KOPT-K1 (cell line): ENCODE results near the gene RBFA.
A peak's percentile ranks its signal among the peaks of the same experiment; 100 is the strongest.
"Not testable (repeated sequence)": the region's sequence is repeated elsewhere in the genome, so short reads cannot be mapped to it uniquely, and the experiment has no call there.

Source experiments
- H3K27ac ChIP-seq: fragments of 200-600 bp; sonication (generic); 2 replicates; pipeline ENCODE4 v1.5.1; 2016; ENCODE audit warnings: antibody characterized with exemption, mild to moderate bottlenecking, low read depth, low read length; ENCODE audit not compliant: poor library complexity, severe bottlenecking
- H3K36me3 ChIP-seq: fragments of 200-600 bp; sonication (generic); 2 replicates; pipeline ENCODE4 v1.5.1; 2017; ENCODE audit warnings: antibody characterized with exemption, mild to moderate bottlenecking, low read length, moderate library complexity; ENCODE audit not compliant: insufficient read depth
- H3K9me3 ChIP-seq: fragments of 200-600 bp; sonication (generic); 2 replicates; pipeline ENCODE4 v1.5.1; 2017; ENCODE audit warnings: antibody characterized with exemption, low read length, mild to moderate bottlenecking; ENCODE audit not compliant: insufficient read depth, poor library complexity, severe bottlenecking

RBFA gene

DNA sequence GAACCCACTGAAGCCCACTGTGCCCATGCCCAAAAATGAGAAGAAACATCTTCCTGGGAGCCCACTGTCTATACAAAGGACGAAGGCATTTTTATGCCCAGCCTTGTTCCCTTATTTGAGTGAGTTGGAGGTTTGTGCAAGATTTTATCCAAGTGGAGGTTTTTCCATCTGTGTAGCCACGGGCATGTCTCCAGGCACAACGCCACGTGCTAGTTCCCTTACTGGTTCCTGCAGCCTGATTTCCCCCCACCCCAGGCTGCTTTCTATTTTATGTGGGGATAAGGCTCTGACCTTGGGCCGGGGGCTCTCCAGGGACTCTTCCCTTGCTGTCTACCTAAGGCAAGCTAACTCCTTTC lies 23.7 kb upstream of the RBFA start:
- Histone ChIP-seq H3K36me3 (no peaks in the 10 kb centered on the region), H3K27ac (no peak overlapping the region), H3K9me3 (peaks cover 41% of the 10 kb centered on the region)

DNA sequence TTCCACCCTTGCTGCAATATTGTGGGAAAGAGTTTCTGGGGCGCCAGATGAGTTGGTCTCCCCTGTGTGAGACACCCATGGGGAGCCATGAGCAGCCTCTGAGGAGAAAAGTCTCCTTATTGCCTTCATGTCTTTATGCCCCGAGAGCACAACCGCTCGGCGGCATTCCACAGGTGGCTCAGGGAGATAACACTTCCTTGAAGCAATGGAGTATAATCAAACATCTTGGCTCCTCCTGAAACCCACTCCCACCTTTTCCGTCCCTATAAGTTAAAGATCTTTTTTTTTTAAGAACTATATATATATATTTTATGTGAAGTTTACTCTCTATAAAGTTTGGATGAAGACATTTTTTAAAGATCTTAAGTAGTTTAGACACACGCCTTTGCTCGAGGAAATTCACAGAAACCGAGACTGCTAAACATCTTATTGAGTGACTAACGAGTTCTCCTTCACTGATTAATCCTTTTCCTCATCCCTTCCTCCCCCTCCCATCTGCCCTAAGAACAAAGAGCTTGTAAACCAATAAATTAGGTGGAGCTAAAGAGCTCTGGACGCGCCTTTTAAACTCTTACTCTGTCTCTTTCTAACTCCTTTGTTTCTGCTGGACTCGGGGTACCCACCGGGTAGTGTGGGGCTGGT lies 22.6 kb upstream of the RBFA start:
- not testable (repeated sequence) for H3K27ac ChIP-seq, H3K36me3 ChIP-seq
- H3K9me3 ChIP-seq: peaks cover 41% of the 10 kb centered on the region

DNA sequence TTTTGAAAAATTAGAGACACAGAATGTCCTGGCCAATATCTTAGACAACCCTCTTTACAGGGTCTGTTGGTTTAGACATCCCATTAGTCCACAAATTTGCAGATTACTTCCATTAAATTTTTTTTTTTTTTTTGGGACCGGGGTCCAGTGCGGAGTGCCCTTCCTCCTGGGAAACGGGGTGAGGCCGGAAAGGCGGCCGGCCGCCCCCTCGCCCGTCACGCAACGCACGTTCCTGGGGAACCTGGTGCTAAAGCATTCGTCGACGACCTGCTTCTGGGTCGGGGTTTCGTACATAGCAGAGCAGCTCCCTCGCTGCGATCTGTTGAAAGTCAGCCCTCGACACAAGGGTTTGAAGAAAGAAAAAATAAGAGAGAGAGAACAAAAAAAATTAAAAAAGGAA lies 21.5 kb upstream of the RBFA start:
- Histone ChIP-seq H3K36me3 (no peaks in the 10 kb centered on the region), H3K27ac (no peak overlapping the region), H3K9me3 (peaks cover 41% of the 10 kb centered on the region)

DNA sequence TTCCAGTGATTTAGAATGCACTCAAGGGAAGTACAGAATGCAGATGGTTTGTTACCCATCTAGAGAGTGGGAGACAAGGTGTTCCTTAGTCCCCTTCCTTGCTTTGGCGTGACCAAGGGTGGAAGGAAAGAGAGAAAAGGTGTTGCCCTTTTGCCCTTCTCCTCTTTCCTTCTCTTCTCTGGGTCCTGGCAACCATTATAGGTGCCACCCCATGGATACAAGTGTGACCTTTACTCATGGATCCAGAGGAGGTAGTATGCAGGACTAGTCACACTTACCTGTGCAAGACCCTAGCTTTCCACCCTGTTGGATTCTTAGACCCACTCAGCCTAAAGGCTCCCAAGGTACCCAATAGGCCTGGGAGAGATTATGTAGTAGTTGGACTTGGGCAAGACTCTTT lies 11.6 kb upstream of the RBFA start:
- no peak overlapping the region for H3K27ac ChIP-seq
- H3K36me3 ChIP-seq: no peaks in the 10 kb centered on the region
- peaks cover 79% of the 10 kb centered on the region for H3K9me3 ChIP-seq

DNA sequence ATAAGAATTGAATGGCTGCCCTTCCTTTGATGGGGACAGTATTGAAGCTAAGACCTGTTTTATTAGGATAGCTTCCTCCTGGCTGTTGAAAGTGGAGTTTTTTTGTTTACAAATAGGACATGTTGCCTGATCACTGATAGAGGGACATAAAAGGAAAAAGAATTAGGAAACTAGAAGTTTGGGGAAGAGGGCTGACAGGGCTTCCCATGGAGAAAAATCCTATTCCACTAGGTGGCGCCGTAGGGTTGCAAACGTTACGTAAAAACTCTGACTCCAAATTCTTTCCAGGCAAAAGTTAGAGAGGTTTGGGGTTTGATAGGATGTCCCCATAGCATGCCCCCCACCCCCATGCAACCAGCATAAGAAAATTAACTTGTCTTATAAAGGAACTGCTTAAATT lies 11.1 kb upstream of the RBFA start:
- Histone ChIP-seq H3K36me3 (no peaks in the 10 kb centered on the region), H3K27ac (no peak overlapping the region), H3K9me3 (peaks cover 79% of the 10 kb centered on the region)

DNA sequence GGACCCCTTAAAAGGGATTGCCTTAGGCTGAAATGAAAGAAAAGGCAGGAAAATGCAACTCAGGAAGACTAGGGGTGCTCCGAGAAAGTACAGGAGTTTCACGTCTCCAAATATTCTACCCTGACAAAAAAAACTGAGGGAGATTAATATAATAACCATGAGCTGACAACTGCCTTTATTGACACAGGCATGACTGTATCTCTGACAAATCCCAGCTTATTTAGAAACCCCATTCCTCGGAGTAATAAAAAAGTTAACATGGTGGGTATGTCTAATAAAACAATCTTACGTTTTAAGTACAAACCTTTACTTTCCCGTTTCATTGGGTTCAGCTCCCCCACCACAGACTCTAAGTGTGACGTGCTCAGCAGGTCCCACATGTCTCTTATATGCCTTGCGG lies 7.9 kb upstream of the RBFA start:
- H3K27ac ChIP-seq: no peak overlapping the region
- peaks cover 51% of the 10 kb centered on the region for H3K9me3 ChIP-seq
- H3K36me3 ChIP-seq: no peaks in the 10 kb centered on the region

DNA sequence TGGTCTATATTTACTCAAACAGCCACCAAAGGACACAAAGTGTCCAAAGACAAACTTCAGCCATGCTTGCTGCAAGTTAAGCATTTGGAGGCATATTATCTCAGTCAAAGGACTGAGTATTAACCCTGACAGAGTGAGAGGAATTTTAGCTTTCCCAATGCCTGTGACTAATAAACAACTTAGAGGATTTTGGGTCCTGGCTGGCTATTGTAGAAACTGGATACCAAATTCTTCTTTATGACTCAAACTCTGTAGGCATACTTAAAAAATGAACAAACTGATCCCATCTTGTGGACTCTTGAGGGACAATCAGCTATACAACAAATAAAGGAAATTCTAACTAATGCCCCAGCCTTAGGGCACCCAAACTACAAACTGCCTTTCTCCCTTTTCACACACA lies 6.5 kb upstream of the RBFA start:
- H3K27ac ChIP-seq, H3K36me3 ChIP-seq: not testable (repeated sequence)
- H3K9me3 ChIP-seq: peaks cover 37% of the 10 kb centered on the region

DNA sequence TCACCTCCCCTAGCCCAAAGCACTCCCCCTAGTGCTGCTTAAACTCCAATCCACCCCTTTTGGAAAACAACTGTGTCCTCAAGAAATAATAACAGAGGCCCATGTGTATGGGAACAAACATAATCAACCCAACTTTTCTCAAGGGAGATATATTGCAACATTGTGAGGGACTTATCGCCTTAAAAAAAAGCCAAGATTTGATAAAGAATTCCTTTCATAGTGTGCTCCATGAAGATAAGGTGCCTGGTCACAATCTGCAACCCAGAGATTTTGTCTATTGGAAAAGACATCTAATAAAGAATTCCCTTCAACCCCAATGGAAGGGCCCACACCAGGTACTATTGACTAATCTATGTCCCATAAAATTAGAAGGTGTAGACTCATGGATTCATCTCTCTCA lies 4.5 kb upstream of the RBFA start:
- Histone ChIP-seq H3K9me3 (peaks cover 17% of the 10 kb centered on the region), H3K36me3 (no peaks in the 10 kb centered on the region), H3K27ac (no peak overlapping the region)

DNA sequence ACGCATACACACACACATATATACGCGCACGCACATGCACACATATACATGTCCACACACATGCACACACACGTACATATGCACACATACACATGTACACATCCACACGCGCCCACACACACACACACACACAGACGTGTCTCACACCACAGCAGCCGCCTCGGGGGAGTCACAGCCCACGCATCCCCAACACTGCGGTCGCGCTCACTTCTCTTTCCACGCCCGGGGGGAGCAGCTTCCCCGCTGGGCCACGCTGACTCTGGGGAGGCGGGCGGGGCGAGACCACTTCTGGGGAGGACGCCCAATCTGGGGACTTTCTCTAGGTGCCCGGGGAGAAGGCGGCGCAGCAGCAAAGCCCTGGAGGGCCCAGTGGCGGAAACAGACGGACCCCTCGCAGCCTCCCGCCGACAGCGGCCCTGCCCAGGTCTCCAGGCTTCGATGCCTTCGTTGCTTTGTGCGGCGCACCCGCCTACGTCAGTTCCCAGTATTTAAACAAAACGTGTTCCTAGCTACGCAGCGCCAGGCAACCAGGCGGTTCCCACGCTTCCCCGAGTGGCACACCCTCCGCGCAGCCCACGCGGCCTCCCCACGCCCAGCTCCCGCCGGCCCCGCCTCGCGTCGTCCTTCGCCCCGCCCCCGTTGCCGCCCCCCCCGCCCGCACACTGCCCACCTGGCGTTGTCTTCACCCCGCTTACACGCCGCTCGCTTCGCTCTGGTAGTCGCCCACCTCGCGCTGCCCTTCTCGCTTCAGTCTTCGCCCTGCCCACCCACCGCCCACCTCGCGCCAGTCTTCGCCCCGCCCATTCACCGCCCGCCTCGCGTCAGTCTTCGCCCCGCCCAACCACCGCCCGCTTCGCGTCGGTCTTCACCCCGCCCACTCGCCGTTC lies 810 bp upstream of the RBFA start:
- H3K36me3 ChIP-seq: peaks cover 15% of the 10 kb centered on the region
- peak overlapping the region; percentile 50 for H3K27ac ChIP-seq
- H3K9me3 ChIP-seq: no peaks in the 10 kb centered on the region

DNA sequence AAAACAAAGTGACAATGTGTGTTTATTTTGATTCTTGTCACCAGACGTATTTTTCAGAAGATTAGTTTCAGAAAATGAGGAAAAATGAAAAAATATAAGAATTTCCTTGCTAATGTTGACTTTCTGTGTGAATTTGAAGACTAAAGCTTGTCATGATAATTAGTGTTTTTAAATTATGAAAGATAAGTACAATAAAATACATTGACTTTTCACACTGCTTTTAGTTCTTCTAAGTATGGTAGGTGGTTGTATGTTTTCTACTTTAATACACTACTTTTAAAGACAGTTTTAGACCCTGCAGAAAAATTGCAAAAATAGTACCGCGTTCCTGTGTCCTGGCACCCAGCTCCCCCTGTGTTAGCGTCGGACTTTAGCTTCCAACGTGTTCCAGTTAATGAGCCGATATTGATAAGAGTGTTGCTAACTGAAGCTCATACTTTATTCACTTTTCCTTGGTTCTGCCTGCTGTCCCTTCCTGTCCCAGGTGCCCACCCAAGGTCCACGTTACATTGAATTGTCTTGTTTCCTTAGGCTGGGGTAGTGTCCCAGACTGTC lies 695 bp downstream of the RBFA start:
- Histone ChIP-seq H3K36me3 (peaks cover 30% of the 10 kb centered on the region), H3K27ac (peak overlapping the region; percentile 74), H3K9me3 (no peaks in the 10 kb centered on the region)

DNA sequence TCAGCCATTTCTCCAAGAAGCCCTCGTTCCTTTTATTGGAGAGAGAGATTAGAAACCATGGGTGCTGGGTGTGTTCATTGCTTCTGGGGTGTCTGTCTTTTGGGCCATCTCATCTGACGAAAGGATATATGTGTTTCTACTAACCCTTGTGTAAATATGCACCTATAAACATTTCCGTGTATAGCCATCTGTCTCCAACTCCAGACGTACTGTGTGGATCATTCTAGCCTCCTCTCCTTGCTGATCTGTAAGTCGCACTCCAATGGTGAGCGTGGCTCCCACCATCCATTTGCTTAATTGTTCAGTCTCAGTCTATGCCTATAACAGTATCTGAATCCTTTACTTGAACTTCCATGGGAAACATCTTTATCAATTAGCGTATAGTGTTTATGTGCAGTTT lies 1.8 kb downstream of the RBFA start:
- no peak overlapping the region for H3K27ac ChIP-seq
- H3K9me3 ChIP-seq: no peaks in the 10 kb centered on the region
- peaks cover 38% of the 10 kb centered on the region for H3K36me3 ChIP-seq

DNA sequence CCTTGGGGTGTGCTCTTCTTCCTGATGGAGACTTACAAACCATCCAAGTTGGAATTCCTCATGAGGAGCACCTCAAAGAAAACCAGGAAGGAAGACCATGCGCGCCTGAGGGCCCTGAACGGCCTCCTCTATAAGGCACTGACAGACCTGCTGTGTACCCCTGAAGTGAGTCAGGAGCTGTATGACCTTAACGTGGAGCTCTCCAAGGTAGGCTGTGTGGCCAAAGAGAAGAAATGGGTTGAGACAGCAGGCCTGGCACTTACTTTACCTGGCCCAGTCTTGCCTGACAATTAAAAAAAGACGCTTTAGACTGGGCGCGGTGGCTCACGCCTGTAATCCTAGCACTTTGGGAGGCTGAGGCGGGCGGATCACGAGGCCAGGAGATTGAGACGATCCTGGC lies 3.1 kb downstream of the RBFA start:
- Histone ChIP-seq H3K9me3 (no peaks in the 10 kb centered on the region), H3K36me3 (peaks cover 48% of the 10 kb centered on the region), H3K27ac (no peak overlapping the region)

DNA sequence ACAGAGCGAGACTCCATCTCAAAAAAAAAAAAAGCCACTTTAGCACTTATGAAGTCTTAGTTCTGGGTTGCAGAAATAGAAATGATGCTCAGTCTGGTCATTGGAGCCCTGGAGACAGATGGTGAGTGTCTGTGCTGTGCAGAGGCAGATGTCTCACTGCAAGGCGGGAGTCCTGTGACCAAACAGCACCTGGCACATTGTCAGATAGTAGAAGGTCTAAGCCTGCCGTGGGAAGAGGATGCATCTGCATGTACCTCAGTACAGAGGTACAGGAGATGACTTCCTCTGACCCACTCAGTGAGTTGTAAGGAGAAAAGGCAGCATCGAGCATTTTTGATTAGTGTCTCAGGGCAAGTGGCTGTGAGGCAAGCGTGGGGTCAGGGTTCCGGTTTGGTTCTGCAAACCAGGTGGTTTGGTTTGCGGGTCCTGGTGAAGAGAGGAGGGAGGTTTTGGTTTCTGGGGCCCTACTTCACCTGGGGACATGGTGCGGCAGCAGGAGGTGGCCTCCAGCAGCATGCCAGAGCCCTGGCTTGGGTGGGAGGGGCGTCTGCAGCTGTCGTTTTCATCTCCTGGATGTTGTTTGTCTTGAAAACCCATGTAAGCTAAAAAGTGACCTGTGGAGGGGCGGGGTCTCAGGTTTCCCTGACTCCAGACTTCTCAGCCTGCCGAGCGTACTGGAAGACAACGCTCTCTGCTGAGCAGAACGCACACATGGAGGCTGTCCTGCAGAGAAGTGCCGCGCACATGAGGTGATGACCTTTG lies 3.8 kb downstream of the RBFA start:
- H3K9me3 ChIP-seq: no peaks in the 10 kb centered on the region
- peaks cover 56% of the 10 kb centered on the region for H3K36me3 ChIP-seq
- no peak overlapping the region for H3K27ac ChIP-seq

DNA sequence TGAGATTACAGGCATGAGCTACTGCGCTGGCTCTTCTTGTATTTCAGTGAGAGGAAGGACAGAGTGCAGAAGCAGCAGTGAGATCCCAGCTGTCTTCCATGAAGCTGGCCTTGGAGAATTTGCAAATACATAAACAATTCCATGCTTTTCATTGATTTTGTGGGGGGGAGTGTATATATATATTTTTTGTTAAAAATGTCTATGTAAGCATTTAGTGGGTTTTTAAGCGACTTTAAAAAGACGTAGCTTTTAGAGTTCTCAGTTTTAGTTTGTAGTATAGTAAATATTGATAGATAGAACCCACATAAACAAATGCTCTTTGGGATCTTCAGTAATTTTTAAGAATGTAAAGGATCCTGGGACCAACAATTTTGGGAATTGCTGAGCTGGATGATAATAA lies 6.3 kb downstream of the RBFA start:
- peaks cover 79% of the 10 kb centered on the region for H3K36me3 ChIP-seq
- no peak overlapping the region for H3K27ac ChIP-seq
- H3K9me3 ChIP-seq: no peaks in the 10 kb centered on the region

DNA sequence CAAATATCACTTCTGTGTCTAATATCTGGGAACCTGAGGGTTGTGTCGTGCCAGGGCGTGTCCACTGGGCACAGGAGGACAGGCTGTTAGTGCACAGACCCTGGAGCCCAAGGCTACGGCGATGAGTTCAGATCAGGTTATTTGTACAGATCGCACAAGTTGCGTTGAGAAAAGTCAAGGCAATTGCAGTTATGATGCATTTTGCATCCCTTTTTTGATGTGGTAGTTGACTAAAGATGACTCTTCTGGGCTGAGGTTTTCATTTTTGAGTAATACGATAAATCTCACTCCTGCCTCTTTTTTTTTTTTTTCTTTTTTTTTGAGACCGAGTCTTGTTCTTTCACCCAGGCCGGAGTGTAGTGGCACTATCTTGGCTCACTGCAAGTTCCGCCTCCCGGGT lies 7.2 kb downstream of the RBFA start:
- H3K27ac ChIP-seq: no peak overlapping the region
- H3K9me3 ChIP-seq: no peaks in the 10 kb centered on the region
- peaks cover 88% of the 10 kb centered on the region for H3K36me3 ChIP-seq
